HG03095 (cell line): Measurements from ENCODE around the gene TTC16.
"Not testable (repeated sequence)": the region's sequence is repeated elsewhere in the genome, so short reads cannot be mapped to it uniquely, and the experiment has no call there.

Source experiments
- ATAC-seq: cut with Tn5 transposase; IDR thresholded peaks from one replicate; pipeline ENCODE4 v1.9.1; 2021; ENCODE audit warnings: moderate library complexity; ENCODE audit not compliant: unreplicated experiment

TTC16 gene

DNA sequence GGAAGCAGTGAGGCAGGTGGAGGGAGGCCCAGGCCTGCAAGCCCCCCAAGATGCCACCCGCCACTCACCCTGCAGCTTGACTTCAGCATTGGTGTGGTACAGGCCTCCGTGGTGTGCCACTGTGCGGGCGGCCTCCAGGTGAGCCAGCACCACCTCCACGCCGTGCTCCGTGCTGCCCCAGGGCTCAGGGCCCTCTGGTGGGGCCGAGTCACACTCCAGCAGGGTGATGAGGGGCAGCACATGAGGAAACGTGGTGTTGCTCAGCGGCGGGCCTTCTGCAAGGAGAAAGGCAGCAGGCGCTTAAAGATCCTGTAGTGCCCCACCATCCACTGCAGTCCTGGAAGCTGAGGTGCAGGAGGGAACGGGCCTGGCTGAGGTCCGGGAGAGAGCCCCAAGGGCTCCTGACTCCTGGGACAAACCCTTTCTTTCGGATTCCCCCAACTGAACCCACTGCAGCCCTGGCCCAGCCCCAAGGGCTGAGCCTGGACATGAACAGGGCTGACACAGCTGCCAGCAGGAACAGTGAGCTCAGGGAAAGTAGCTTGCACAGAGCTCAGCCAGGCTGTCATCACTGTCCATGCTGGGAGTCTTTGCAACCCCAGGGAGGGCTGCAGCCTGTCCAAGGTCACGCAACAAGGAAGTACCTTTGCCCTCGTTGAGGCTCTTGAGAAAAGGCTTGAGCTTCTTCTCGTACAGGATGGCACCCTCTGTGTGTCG is 23.9 kb downstream of the TTC16 start:
- no peak for ATAC-seq

DNA sequence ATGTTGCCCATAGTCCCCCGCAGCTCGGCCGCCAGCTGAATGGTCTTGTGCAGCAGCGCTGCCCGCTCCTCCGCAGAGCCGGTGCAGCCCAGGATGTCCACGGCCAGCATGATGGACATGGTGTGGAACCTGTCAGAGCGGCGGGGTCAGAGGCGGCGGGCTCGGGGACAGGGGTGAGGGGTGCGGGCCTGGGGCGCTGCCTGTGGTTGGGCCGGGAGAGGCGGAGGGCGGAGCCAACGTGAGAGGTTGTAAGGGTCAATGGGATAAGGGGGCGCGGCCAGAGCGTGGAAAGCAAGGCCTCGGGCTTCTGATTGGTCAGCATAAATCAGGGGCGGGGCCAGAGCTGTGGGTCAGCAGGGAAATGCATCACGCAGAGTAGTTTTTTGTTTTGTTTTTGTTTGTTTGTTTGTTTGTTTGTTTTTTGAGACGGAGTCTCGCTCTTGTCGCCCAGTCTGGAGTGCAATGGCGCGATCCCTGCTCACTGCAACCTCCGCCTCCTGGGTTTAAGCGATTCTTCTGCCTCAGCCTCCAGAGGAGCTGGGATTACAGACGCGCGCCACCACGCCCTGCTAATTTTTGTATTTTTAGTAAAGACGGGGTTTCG is 26.1 kb downstream of the TTC16 start:
- no peak for ATAC-seq

DNA sequence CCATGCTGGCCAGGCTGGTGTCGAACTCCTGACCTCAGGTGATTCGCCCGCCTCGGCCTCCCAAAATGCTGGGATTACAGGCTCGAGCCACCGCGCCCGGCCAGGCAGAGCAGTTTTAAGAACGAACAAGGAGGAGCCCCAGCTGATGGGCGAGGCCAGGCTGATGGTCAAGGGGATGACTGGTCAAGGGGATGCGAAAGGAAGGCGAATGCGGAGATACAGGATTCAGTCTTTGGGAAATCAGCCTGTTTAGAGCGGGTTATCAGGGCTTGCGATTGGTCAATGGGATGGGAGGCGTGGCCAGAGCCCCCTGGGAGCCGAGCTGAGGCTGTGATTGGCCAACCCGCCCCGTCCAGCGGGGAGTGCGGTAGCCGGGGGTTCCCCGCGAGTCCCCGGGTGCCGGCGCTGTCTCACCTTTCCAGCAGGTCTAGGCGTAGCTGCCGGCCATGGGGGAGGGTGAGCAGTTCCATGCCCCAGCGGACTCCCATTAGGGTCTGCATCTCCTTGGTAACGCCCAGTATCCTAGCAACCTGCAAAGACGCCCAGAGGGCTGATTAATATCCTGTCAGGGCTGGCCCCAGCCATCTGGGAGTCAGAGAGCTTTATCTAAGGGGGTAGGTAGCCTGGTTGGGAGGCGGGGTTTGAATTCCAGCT is 26.7 kb downstream of the TTC16 start:
- no peak for ATAC-seq

DNA sequence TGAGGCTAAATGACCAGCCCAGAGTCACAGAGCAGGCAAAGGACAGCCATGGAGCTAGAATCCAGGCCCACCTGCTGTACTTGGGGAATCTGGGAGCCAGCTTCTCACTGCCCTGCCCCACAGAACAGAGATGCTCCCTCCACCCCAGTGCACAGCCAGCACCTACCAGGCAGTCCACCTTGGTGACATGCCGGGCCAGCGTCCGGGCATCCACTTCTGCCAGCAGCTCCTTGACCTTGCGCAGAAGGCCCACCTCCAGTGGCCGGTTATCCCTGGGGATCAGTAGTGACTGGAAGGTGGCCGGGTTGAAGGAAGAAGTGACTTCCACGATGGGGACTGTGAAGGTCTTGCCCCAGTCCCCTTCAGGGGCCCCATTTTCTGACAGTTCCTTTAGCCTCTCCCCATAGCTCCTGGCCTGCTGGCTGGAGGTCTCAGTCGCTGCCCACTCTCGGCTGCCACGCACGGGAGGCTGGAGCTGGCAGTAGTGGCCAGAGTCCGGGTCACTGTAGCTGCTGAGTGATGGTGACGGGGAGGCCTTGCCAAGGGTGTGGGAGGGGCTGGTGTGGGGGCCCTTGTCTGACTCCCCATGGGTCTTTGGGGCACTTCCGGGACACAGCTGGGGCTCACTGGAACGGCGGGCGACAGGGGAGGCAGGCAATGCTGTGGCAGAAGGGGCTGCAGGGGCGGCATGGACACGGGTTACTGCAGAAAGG is 28.7 kb downstream of the TTC16 start:
- no peak for ATAC-seq

DNA sequence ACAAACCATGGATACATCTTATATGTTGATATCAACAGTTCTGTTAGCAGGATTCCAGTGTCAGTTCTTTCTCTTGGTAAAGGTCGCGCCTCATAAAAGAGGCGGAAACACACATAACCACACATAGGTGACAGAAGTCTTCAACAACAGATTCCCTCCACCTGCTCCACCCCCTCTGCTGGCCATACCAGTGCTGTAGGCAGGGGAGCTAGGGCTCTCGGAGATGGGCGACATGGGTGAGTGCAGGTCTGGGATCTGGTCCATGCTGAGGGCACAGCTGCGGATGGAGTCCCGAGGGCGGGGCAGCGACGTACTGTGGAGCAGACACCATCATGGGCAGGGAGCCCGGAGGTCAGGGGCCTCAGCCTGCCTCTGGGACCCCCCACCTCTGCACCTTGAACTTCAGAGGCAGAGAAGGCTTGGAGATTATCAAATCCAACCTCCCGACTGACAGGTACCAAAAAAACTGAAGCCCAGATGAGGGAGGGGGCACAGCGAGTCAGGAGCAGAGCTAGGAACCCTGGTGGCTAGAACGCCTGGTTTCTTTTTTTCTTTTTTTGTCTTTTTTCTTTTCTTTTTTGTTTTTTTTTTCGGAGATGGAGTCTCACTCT is 31.2 kb downstream of the TTC16 start:
- ATAC-seq = no peak

DNA sequence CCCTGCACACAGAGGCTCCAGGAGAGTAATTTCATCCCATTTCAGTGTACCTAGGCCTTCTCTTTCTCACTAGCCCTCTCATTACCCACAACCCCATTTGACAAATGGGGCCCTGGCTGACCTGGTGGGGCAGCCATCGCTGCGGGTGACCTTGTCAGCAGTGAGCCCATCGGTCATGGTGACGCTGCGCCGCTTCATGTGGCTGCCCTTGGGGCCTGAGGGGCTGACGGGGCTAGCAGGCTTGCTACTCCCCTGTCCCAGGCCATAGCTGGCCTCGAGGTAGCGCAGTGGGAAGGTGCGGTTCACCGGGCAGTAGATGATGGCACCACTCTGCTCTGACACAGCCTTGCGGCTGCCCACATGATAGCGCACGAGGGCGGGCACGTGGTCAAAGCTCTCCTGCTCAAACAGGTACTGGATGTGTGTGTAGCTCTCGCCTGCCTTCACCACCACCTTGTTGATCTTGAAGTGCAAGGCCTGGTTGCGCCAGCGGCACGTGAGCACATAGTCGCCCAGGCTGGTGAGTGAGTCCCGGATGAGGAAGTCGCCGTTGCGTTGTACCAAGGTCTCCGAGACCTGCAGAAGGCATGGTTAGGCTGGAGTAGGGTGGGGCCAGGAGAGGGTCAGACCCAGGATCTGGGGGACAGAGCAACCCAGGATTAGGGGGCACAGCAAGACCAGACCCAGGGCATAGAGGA is 33.4 kb downstream of the TTC16 start:
- no peak for ATAC-seq

DNA sequence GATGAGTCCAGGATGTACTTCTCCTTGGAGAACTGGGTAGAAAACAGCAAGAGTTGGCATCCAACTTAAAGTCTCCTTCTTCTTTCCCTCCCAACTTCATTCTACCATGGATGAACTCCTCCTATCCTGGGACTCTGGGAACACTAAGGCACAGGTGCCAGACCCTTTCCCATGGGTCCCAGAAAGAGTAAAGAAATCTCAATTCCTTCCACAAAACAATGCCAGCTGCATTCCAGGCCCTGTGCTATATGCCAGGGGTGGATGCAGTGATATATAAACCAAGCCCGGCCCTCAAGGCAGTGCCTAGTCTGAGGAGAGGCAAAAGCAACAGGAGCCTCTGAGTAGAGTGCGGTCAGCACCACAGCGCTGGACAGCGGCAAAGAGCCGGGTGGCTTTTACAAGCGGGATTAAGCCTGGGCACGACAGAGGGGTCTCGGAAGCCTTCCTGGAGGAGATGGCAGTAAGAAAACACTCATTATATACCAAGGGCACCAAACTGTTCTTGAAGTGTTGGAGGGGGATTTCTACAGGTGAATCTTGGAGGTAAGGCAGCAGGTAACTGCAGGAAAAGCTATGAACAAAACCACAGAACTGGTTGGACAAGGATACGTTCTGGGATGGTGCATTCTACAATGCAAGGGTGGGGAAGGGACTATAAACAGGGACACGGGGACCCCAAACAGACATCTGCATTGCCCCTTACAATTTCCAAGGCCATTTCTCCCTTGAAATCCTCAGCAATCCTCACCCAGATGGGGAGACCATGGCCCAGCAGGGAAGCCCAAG is 35.6 kb downstream of the TTC16 start:
- ATAC-seq = no peak

DNA sequence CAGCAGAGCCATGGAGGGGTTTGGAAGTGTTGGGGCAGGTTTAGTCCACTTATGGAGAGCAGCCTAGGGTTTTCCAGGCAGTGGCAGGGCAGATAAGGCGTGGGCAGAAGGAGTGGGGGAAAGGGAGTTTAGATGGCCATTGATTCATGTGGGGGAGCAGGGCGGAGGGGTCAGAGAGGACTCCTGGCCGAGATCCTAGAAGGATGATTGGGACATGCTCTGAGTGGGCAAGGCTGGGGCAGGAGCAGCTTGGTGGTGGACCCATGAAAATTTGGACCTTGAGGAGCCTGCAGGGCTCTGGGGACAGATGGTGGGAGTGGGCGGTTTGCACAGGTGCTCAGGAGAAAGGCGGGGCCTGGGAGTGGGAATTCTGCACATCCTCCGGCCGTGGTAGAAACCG is 37.3 kb downstream of the TTC16 start:
- no peak for ATAC-seq

DNA sequence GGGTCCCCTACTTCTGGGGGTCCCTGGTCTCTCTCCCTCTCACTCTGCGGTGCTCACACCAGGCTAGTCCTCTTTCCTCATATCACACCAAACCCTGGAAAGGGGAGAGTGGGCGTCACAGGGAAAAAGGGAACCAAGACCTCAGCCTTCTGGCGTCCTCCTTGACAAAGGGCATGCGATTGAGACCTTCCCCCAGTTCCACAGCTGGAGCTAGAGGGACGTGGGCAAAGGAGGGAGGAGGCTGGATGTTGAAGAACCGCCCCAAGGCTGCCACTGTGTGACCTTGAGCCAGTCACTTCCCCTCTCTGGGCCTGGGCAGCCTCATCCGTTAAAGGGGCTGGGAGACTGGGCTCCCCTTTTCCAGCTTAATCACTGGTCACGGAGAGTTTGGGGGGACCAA is 37.7 kb downstream of the TTC16 start:
- ATAC-seq = no peak

DNA sequence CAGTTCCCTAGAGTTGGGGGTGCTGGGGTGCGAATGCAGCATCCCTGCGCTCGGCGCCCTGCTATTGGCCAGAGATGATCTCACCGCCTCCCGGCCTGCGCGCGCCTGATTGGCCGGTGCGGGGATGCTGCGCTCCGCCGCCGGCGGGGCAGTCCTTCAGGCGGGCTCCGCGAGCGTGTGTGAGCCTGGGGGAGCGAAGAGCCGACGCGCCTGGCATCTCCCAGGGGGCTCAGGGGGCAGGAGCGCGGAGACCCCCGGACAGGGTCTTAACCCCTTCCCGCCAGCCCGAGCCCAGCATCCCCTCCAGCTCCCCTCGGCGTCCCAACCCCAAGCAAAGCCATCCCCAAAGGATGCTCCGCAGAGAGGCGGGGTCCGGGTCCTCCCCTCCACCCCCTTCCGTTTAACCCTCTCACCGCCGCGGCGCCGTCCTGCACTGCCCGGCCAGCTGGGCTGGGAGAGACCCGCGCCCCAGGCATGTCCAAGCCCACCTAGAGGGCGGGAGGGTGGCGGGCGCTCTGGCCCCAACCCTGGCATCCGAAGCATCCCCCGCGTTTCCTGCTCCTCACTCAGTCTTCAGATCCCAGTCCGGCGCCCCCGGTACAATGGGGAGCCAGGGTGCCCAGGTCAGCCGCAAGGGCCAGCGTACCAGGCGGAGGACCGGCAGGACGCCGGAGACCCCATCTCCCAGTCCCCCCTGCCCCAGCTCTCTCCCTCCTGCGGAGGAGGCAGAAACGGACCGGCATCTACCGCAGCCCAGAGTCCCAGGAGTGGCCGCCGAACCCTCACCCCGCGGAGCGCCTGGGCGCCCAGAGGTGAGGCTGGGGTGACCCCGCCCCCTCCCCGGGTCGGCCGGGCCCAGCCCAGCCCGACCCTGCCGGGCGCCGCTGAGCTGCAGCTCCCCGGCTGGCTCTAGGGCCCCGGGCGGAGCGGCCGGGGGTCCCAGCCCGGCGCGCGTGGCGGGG is 38.5 kb downstream of the TTC16 start:
- ATAC-seq = no peak

DNA sequence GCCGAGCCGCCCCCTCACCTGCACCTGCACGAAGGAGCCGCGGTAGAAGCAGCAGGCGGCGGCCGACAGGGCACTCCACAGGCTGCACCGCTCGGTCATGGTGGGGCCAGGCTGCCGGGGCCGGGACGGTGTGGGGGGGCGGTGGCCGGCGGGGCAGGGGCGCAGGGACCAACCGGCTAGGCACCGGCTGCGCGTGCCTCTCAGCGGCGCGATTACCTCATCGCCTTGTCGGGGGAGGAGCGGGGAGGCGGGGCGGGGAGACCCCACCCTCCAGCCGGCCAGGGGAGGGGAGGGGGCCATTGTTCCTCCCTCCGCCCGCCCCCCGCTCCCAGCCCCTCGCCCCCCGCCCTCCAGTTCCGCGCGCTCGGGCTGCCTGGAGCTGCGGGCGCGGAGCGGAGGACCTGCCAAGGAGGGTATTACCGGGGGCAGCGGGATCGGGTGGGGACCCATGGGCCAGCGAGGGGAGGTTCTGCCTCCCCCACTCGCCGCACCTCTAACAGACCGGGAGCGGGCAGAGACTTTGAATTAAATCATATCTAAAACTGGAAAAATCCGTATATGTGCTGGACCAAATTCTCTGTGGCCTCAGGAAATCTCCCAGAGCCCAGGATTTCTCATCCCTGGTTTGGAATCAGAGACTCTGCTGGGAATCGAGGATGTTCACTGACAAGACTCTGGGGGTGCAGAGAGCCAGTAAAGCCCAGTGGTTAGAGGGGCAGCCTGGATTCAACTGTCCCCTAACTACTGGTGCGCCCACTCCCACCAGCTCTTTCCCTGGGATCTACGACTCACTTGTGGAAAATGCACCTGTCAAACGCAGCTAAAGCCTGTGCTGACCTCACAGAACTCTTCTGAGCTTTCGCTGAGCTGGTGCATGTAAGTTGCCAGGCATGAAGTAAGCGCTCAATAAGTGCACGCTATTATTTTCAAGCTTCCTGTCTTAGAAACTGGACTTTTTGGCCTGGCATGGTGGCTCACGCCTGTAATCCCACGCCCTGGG is 39.5 kb downstream of the TTC16 start:
- ATAC-seq = no peak

DNA sequence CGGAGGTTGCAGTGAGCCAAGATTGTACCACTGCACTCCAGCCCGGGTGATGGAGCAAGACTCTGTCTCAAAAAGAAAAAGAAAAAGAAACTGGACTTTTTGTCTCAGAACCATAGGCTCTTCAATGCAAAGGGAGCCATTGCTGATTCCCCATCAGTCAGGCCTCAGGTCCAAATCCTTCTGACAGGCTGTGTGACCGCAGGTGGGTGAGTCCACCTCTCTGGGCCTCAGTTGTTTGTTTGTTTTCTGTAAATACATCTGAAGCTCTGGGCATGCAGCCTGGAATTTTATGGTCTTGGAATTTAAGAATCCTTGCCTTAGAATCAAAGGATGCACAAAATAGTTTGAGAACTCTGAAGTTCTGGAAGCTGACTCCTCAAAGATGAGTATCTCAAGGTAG is 40.4 kb downstream of the TTC16 start:
- no peak for ATAC-seq

DNA sequence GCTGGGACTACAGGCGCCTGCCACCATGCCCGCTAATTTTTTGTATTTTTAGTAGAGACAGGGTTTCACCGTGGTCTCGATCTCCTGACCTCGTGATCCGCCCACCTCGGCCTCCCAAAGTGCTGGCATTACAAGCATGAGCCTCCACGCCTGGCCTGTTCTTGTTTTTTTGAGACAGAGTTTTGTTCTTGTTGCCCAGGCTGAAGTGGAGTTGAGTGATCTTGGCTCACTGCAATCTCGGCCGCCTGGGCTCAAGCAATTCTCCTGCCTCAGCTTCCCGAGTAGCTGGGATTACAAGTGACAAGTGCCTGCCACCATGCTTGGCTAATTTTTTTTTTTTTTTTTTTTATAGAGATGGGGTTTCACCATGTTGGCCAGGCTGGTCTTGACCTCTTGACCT is 40.9 kb downstream of the TTC16 start:
- ATAC-seq = not testable (repeated sequence)

DNA sequence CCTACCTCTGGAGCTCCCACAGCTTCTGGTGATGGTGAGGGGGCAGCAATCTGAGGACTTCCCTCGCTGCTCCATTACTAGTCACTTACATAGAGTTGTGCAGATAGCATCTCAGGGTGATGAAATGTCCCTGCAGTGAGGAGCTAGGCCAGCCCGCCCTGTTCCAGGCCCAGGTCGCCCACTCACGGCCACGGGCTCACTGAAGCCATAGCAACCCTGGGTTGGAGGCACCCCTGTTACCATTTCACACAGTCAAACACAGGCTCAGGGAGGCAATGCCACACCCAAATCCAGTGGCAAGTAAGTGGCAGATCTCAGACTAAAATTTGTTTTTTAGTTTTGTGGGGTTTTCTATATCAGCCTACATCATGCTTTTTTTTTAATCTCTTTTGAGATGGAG is 43.0 kb downstream of the TTC16 start:
- no peak for ATAC-seq

DNA sequence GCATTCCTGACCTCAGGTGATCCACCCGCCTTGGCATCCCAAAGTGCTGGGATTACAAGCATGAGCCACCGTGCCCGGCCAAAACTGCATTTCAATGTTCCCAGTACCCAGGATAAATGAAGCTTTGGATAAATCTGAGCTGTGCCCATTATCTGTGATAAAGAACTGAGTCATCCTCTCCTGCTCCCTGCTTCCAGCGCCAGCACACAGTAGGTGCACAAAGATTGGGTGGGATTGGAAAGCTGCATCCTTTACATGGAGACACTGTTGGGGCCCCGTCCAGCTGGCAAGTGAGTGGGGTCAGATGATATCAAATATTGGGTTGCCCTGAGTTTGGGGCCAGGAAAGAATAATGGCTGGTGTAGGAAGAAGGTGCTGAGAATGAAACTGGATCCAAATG is 45.2 kb downstream of the TTC16 start:
- no peak for ATAC-seq

DNA sequence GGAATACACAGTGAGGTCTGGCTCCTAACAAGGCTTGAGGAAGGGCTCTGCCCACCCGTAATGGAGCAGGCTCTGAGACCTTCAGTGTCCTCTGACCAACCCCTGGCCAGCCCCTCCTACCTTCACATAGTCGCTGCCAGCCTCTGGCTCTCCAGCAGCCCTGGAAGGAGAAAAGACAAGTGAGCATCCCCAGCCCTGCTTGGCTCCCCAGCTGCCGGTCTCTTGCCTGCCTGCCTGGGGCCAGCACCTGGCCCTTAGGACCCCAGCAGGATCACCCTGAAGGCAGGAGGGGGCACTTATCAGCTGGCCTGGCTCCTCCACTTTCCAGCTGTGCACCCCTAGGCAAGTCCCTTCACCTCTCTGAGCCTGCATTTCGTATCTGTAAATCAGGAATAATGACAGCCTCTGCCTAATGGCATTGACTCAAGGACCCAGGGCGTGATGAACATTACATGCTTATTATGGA is 45.6 kb downstream of the TTC16 start:
- no peak for ATAC-seq

DNA sequence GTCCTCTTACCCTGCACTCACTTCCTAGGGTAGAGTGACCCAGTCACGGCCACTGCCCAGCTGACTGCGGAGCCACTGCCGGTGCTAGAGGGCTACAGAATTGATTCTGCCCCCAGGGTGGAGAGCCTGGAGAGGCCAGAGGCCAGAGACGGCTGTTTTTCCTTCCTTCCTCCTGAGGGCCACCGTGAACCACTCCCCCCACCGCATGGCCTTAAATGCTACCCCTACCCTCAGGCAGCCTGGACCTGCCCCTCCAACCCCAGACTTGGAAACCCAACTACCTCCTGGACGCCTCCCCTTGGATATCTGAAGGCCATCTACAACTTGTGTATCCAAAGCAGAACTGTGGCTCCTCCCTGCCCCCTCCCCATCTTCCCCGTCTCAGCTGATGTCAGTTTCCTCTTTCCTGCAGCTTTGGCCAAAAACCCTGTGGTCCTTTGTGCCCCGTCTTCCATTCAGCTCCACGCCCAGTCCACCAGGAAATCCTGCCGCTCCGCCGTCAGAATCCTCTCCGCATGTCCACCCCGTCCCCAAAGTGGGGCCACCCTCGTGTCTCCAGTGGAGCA is 46.3 kb downstream of the TTC16 start:
- no peak for ATAC-seq
